Activated naive CD4-positive, alpha-beta T cell treated with anti-CD3 and anti-CD28 coated beads, Interleukin-2, amount 10 ng/mL, durations not matched to agents 7 days and 5 days (primary cell): ENCODE data around the gene PKP3.
"Not testable (repeated sequence)": the region's sequence is repeated elsewhere in the genome, so short reads cannot be mapped to it uniquely, and the experiment has no call there.

Source experiments
- CTCF ChIA-PET: fragments of 350-600 bp; sonication (Branson Sonifier 250); formaldehyde crosslinking; loops from one replicate; lab custom pipeline; 2021; ENCODE audit warnings: antibody characterized with exemption; lab: Charles Lee
- DNase-seq: peaks from one replicate; pipeline ENCODE4 v3.0.0-alpha.2; 2020
- H3K27ac Mint-ChIP-seq: one replicate; pipeline ENCODE4 v1.8.0; 2021; ENCODE audit warnings: mild to moderate bottlenecking, moderate library complexity, mixed read lengths
- H3K27me3 Mint-ChIP-seq: one replicate; pipeline ENCODE4 v1.8.0; 2021; ENCODE audit warnings: mild to moderate bottlenecking, mixed read lengths
- H3K36me3 Mint-ChIP-seq: one replicate; pipeline ENCODE4 v1.8.0; 2021; ENCODE audit warnings: mixed read lengths
- H3K4me1 Mint-ChIP-seq: one replicate; pipeline ENCODE4 v1.8.0; 2021; ENCODE audit warnings: mixed read lengths
- H3K4me3 Mint-ChIP-seq: one replicate; pipeline ENCODE4 v1.8.0; 2021; ENCODE audit warnings: mild to moderate bottlenecking, moderate library complexity, mixed read lengths
- H3K9me3 Mint-ChIP-seq: one replicate; pipeline ENCODE4 v1.8.0; 2021; ENCODE audit warnings: mixed read lengths

Gene PKP3

DNA sequence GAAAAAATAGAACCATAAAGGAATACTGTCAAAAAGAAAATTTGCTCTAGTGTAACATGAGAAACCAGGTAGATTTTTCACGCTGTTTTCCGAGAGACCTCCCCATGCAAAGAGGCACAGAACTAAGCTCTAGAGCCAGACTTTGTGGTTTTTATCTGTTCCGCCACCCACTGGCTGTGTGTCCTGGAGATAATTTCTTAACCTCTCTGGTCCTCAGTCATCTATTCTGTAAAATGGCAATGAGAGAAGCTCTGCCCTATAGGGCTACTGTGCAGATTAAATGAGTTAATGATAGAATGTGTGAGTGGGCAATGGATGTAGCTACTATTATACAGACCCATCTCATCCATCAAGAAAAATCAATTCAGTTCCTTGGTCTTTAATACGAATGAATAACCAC is 30.2 kb downstream of the PKP3 start:
- Mint-ChIP-seq H3K4me1 (no peaks in the 10 kb centered on the region), H3K27ac (no peak overlapping the region), H3K4me3 (no peak overlapping the region), H3K36me3 (peaks cover 31% of the 10 kb centered on the region), H3K27me3 (no peaks in the 10 kb centered on the region), H3K9me3 (no peaks in the 10 kb centered on the region)
- CTCF ChIA-PET = no interaction called here
- DNase-seq = no peak

DNA sequence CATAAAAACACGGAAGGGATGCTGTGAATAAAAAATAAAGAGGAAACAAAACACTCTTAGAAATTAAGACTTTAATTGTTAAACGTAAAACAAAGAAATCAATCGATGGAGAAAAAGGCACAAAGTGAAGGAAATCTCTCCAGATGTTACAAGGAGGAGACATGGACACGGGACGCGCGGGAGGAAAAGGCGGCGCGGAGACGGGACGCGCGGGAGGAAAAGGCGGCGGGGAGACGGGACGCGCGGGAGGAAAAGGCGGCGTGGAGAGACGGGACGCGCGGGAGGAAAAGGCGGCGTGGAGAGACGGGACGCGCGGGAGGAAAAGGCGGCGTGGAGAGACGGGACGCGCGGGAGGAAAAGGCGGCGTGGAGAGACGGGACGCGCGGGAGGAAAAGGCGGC is 30.8 kb downstream of the PKP3 start:
- peaks cover 35% of the 10 kb centered on the region for H3K36me3 Mint-ChIP-seq
- H3K4me1 Mint-ChIP-seq, DNase-seq, H3K4me3 Mint-ChIP-seq, H3K27ac Mint-ChIP-seq, H3K9me3 Mint-ChIP-seq, CTCF ChIA-PET, H3K27me3 Mint-ChIP-seq: not testable (repeated sequence)

DNA sequence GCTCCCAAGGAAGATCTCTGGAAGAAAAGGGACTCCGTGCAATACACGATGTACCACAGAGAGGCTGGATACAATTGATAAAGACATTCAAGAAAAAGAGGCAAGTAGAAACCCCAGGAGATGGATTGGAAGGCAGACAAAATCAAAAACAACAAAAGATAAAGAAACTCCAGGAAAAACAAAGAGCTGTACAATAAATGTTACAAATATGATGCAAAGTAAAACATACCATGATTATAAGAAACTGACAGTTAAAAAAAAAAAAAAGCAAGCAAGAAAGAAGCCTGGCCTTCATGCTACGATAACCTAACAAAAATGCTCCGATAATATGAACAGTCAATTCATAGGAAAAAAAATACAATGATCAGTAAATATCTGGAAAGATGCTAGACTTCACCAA is 31.3 kb downstream of the PKP3 start:
- DNase-seq = no peak
- H3K4me1 Mint-ChIP-seq = no peaks in the 10 kb centered on the region
- H3K27ac Mint-ChIP-seq = no peak overlapping the region
- H3K36me3 Mint-ChIP-seq = peaks cover 35% of the 10 kb centered on the region
- no peaks in the 10 kb centered on the region for H3K9me3 Mint-ChIP-seq
- CTCF ChIA-PET = no interaction called here
- H3K27me3 Mint-ChIP-seq = no peaks in the 10 kb centered on the region
- no peak overlapping the region for H3K4me3 Mint-ChIP-seq

DNA sequence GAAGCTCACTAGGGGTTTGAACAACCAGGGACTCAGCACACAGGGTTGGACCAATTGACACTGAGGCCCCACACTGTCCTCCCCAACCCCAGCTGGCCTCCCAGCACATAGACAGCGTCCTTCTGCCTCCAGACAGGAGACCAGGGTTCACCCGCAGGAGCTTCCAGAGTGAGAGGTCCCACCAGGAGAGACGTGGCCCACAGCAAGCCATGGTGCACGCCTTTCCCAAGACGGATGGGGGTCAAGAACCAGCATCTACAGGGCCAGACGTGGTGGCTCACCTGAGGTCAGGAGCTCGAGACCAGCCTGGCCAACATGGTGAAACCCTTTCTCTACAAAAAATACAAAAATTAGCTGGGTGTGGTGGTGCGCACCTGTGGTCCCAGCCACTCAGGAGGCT is 32.8 kb downstream of the PKP3 start:
- no peaks in the 10 kb centered on the region for H3K4me1 Mint-ChIP-seq
- no peaks in the 10 kb centered on the region for H3K9me3 Mint-ChIP-seq
- DNase-seq = no peak
- H3K27me3 Mint-ChIP-seq = no peaks in the 10 kb centered on the region
- no peak overlapping the region for H3K4me3 Mint-ChIP-seq
- no peak overlapping the region for H3K27ac Mint-ChIP-seq
- H3K36me3 Mint-ChIP-seq = peaks cover 36% of the 10 kb centered on the region
- CTCF ChIA-PET = no interaction called here

DNA sequence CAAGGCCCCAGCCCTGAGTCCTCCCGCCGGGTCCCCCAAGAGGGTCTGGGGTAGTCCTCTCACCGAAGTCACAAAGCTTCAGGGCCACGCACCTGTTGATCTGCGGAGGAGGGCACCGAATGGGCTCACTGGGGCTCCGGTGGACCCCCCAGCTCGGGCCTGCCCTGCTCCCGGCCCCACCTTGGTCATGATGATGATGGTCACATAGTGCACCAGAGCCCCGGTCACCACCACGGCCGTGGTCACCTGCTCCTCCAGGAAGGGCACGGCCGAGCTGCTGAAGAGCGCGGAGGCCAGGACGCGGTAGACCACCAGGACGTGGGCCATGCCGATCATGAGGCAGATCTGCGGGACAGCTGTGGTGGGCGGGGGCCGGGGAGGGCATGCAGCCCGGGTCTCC is 34.3 kb downstream of the PKP3 start:
- Mint-ChIP-seq H3K36me3 (peaks cover 34% of the 10 kb centered on the region), H3K4me1 (no peaks in the 10 kb centered on the region), H3K9me3 (no peaks in the 10 kb centered on the region), H3K27ac (no peak overlapping the region), H3K4me3 (no peak overlapping the region), H3K27me3 (no peaks in the 10 kb centered on the region)
- CTCF ChIA-PET = no interaction called here
- no peak for DNase-seq

DNA sequence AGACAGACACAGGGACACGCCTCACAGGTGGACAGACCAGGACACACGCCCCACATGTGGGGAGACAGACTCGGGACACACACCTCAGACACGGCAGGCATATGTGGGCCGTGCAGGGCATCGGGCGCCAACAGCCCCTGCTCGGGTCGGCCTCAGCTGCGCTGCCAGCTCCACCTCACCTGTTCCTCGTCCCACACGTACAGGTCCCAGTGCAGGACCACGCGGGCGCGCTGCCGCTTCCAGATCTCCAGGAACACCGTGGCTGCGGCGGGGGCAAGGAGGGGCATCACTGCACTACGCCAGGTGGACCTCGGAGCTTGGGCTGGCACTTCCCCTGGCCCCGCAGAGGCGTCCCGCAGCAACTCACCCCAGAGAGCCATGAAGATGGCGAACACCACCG is 35.4 kb downstream of the PKP3 start:
- no peaks in the 10 kb centered on the region for H3K9me3 Mint-ChIP-seq
- no peak for DNase-seq
- CTCF ChIA-PET = no interaction called here
- peaks cover 28% of the 10 kb centered on the region for H3K36me3 Mint-ChIP-seq
- no peaks in the 10 kb centered on the region for H3K27me3 Mint-ChIP-seq
- H3K27ac Mint-ChIP-seq = no peak overlapping the region
- H3K4me3 Mint-ChIP-seq = no peak overlapping the region
- no peaks in the 10 kb centered on the region for H3K4me1 Mint-ChIP-seq

DNA sequence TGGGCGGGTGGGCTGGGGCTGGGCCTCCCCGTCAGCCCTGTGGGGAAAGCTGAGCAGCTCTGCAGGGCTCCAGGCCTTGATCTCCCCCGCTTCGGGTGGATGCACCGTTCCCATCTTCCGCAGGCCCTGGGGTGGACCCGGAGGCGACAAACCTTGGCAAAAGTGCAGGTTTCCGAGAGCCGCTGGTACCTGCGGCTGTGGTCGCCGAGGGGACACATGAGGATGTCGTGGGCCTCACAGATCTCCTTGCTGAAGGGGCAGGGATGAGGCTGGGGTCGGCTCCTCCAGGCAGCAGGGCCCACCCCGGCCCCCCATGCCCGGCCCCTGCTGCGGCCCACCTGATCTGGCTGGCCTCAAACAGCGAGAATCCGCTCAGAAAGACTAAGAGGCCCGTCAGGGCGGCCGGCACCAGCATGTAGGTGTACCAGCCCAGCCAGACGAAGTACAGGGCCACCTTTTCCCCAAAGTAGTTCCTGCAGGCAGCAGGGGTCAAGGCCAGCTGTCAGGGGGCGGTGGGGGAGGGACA is 36.0 kb downstream of the PKP3 start:
- CTCF ChIA-PET = no interaction called here
- H3K27me3 Mint-ChIP-seq = no peaks in the 10 kb centered on the region
- H3K36me3 Mint-ChIP-seq = peaks cover 24% of the 10 kb centered on the region
- no peaks in the 10 kb centered on the region for H3K4me1 Mint-ChIP-seq
- no peak for DNase-seq
- no peaks in the 10 kb centered on the region for H3K9me3 Mint-ChIP-seq
- no peak overlapping the region for H3K4me3 Mint-ChIP-seq
- no peak overlapping the region for H3K27ac Mint-ChIP-seq

DNA sequence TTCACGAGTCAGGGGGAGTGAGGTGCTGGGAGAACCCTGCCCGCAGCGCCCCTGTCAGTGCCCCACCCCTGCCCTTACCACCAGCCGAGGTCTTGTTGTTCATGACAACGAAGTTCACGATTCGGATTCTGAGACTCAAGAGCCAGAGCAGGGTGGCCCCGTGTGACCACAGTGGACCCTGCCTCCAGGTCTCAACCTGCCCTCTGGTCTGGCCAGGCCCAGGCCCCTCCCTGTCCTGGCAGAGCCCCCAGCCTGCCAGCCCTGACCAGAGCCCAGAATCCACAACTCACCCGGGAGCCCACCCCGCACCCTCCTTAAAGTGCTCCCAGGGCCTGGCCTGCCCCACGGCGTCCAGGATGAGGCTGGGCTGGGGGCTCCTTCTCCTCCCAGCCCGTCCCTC is 37.9 kb downstream of the PKP3 start:
- no peaks in the 10 kb centered on the region for H3K27me3 Mint-ChIP-seq
- peaks cover 23% of the 10 kb centered on the region for H3K36me3 Mint-ChIP-seq
- CTCF ChIA-PET = no interaction called here

DNA sequence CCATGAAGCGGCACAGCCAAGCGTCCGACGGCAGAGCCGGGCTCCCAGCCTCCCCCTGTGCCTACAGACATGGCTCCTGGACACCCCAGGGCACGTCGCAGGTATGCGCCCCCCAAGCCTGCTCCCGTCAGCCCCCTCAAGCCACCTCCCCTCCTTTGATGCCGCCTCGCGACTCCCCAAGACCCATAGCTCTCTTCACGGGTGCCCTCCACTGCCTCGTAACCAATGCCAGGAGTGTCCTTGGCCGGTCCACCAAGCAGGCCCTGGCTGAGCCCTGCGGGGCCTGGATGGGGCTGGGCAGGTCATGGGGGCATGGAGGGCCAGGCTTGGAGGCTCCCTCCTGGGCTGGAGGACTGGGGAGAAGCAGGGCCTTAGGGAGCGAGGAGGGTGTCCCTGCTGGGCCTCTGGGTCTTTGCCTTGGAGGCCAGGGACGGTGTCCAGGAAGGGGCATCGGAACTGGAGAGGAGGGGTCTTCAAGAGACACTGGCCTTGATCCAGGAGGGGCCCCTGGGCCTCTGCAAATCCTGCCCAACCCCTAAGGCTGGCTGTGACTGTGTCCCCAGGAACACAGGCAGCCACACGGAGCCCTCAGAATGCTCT is 38.6 kb downstream of the PKP3 start:
- Mint-ChIP-seq H3K27ac (no peak overlapping the region), H3K36me3 (peaks cover 25% of the 10 kb centered on the region), H3K4me1 (peaks cover 11% of the 10 kb centered on the region), H3K27me3 (no peaks in the 10 kb centered on the region), H3K4me3 (no peak overlapping the region), H3K9me3 (no peaks in the 10 kb centered on the region)
- no peak for DNase-seq
- CTCF ChIA-PET = no interaction called here

More for the DNA sequence above, 37.9 kb downstream of the PKP3 start:
- H3K9me3 Mint-ChIP-seq = no peaks in the 10 kb centered on the region
- H3K4me1 Mint-ChIP-seq = peaks cover 4% of the 10 kb centered on the region
- H3K4me3 Mint-ChIP-seq = no peak overlapping the region
- H3K27ac Mint-ChIP-seq = no peak overlapping the region
- no peak for DNase-seq

DNA sequence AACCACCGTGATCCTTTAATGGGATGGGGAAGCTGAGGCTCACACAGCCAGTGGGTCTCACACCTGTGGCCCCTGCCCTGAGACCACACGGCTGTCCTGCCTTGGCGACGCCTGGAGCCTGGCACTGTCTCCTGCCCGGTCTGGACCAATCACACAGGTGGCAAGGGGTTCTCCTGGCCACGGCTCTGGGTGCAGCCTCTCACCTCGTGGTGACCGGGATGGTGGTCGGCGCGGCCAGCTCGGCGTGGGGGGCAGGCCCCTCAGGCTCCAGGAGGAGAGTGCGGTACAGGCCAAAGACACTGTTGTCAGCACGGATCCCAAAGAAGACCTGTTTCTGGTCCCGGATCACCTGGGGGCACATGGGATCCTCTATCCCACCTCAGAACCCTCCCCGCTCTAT is 39.1 kb downstream of the PKP3 start:
- CTCF ChIA-PET = no interaction called here
- Mint-ChIP-seq H3K36me3 (peaks cover 24% of the 10 kb centered on the region), H3K9me3 (no peaks in the 10 kb centered on the region), H3K27me3 (no peaks in the 10 kb centered on the region), H3K4me3 (no peak overlapping the region), H3K27ac (no peak overlapping the region), H3K4me1 (peaks cover 13% of the 10 kb centered on the region)
- DNase-seq = no peak

DNA sequence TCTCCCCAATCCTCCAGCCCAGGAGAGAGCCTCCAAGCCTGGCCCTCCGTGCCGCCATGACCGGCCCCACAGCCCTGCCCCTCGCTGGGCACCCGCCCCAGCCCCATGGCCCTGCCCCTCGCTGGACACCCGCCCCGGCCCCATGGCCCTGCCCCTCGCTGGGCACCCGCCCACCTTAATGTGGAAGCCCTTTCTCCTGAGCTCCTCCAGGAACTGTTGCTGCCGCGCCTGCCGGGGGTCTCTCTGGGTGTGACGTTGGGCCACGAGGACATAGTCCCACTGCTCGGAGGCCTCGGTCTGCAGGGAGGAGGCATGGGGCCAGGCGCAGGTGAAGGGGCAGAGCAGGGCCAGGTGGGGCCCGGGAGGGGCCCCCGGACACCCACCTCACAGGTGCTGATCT is 39.6 kb downstream of the PKP3 start:
- DNase-seq = no peak
- Mint-ChIP-seq H3K27me3 (no peaks in the 10 kb centered on the region), H3K36me3 (peaks cover 22% of the 10 kb centered on the region), H3K27ac (no peak overlapping the region), H3K4me3 (no peak overlapping the region), H3K9me3 (no peaks in the 10 kb centered on the region), H3K4me1 (peaks cover 16% of the 10 kb centered on the region)
- CTCF ChIA-PET = no interaction called here

DNA sequence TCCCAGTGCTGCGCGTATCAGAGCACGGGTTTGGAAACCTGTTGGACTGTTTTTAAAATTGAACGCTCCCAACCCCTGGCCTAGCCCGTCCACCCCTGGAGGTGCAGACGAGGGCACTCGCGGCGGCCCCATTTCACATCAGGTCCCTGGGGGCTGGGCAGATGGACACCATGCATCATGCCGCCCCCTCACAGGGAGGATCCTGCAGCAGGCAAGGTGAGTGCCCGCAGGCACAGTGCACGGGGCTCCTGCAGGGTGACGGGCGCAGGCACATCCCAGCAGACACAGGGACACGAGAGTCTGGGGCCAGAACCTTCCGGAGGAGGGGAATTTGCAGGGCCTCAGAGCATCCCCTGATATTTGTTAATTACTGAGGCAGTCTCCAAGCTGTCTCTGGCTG is 40.5 kb downstream of the PKP3 start:
- Mint-ChIP-seq H3K36me3 (peaks cover 15% of the 10 kb centered on the region), H3K27me3 (no peaks in the 10 kb centered on the region), H3K4me3 (no peak overlapping the region), H3K27ac (no peak overlapping the region), H3K4me1 (peaks cover 21% of the 10 kb centered on the region), H3K9me3 (no peaks in the 10 kb centered on the region)
- no peak for DNase-seq
- CTCF ChIA-PET = no interaction called here

DNA sequence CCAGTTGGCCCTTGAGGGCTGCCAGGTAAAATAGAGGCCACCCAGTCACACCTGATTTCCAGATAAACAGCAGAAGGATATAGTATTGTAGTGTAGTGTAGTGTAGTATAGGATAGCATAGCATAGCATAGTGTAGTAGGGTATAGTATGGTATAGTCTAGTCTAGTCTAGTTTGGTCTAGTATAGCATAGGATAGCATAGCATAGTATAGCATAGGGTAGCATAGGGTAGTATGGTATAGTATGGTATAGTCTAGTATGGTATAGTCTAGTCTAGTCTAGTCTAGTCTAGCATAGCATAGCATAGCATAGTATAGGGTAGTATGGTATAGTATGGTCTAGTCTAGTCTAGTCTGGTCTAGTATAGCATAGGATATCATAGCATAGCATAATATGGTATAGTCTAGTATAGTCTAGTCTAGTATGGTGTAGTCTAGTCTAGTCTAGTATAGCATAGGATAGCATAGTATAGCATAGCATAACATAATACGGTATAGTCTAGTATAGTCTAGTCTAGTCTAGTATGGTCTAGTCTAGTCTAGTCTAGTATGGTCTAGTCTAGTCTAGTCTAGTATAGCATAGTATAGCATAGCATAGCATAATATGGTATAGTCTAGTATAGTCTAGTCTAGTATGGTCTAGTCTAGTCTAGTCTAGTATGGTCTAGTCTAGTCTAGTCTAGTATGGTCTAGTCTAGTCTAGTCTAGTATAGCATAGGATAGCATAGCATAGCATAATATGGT is 41.2 kb downstream of the PKP3 start:
- H3K27me3 Mint-ChIP-seq, CTCF ChIA-PET, H3K4me3 Mint-ChIP-seq, DNase-seq, H3K9me3 Mint-ChIP-seq, H3K27ac Mint-ChIP-seq: not testable (repeated sequence)
- peaks cover 28% of the 10 kb centered on the region for H3K4me1 Mint-ChIP-seq
- H3K36me3 Mint-ChIP-seq = peaks cover 14% of the 10 kb centered on the region

DNA sequence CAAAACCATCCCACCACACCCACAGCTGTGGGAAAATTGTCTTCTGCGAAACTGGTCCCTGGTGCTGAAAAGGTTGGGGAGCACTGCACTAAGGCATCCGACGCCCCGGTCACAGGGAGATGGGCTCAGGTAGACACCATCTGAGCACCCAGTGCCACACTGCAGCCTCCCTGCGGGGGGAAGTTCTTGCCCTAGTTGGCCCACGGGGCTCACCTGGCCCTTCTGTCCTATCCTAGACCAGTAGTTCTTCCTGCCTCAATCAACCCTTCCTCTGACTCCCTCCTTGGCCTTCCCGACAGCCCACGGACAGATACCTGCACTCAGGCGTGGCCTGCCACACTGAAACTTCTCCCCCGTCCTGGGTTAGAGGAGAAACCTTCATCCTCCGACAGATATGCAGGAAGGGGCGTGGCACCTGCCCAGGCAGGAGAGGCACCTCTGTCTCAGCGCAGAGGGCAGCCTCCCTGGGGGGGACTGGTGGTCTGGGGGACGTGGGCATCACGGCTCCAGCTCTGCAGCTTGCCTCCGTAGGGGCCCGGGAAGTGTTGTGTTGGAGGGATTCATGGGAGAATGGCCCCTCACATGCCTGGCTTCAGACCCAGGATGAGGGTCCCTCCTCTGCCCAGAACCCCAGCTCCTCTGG is 43.3 kb downstream of the PKP3 start:
- peaks cover 4% of the 10 kb centered on the region for H3K27me3 Mint-ChIP-seq
- peaks cover 42% of the 10 kb centered on the region for H3K4me1 Mint-ChIP-seq
- peaks cover 9% of the 10 kb centered on the region for H3K36me3 Mint-ChIP-seq
- CTCF ChIA-PET = no interaction called here
- no peak overlapping the region for H3K4me3 Mint-ChIP-seq
- H3K9me3 Mint-ChIP-seq = no peaks in the 10 kb centered on the region
- no peak for DNase-seq
- no peak overlapping the region for H3K27ac Mint-ChIP-seq
